Neuronal stem cell (in vitro differentiated cells): ENCODE measurements around the gene BMX.
A peak's percentile ranks its signal among the peaks of the same experiment; 100 is the strongest.

Experiments
- DNase-seq: peaks from one replicate; pipeline ENCODE4 v3.0.0-alpha.2; 2013; ENCODE audit warnings: low spot score
- H2AFZ ChIP-seq: one replicate; pipeline ENCODE4 v1.6.1; 2013; ENCODE audit warnings: mild to moderate bottlenecking, low read length, inconsistent platforms
- H2AK5ac ChIP-seq: 2 replicates; pipeline ENCODE4 v1.6.1; 2013; ENCODE audit warnings: low read depth, mild to moderate bottlenecking, inconsistent platforms, low read length, moderate library complexity, mixed read lengths
- H2BK120ac ChIP-seq: 2 replicates; pipeline ENCODE4 v1.6.1; 2013; ENCODE audit warnings: low read depth, mild to moderate bottlenecking, inconsistent platforms, low read length, moderate library complexity, mixed read lengths
- H2BK12ac ChIP-seq: one replicate; pipeline ENCODE4 v1.6.1; 2013; ENCODE audit warnings: low read length, inconsistent platforms
- H2BK15ac ChIP-seq: 2 replicates; pipeline ENCODE4 v1.6.1; 2013; ENCODE audit warnings: mild to moderate bottlenecking, low read length, inconsistent platforms, mixed read lengths
- H2BK5ac ChIP-seq: one replicate; pipeline ENCODE4 v1.6.1; 2013; ENCODE audit warnings: inconsistent platforms, mild to moderate bottlenecking, low read length, moderate library complexity
- H3K14ac ChIP-seq: one replicate; pipeline ENCODE4 v1.6.1; 2013; ENCODE audit warnings: low read length, inconsistent platforms
- H3K18ac ChIP-seq: 2 replicates; pipeline ENCODE4 v1.6.1; 2013; ENCODE audit warnings: low read length, inconsistent platforms
- H3K23ac ChIP-seq: 2 replicates; pipeline ENCODE4 v1.6.1; 2013; ENCODE audit warnings: low read depth, mild to moderate bottlenecking, mixed read lengths, low read length, inconsistent platforms; ENCODE audit not compliant: poor library complexity
- H3K27ac ChIP-seq: replicated peaks from 3 replicates; pipeline ENCODE4 v1.5.1; 2013; ENCODE audit warnings: low read length, inconsistent platforms
- H3K27me3 ChIP-seq, 3 experiments: 2 replicates each; pipeline ENCODE4 v1.6.1; 2013; ENCODE audit warnings: low read length in 3 of 3, mild to moderate bottlenecking in 2 of 3, inconsistent platforms in 1 of 3, low read depth in 1 of 3, mixed read lengths in 1 of 3, moderate library complexity in 1 of 3; ENCODE audit not compliant: control insufficient read depth in 3 of 3, insufficient read depth in 3 of 3
- H3K36me3 ChIP-seq, 2 donors: replicated peaks in 1 of 2; 2 replicates each; pipeline ENCODE4 v1.6.1; 2013; ENCODE audit warnings: low read length in 2 of 2; ENCODE audit not compliant: control insufficient read depth in 2 of 2, insufficient read depth in 2 of 2
- H3K4ac ChIP-seq: 2 replicates; pipeline ENCODE4 v1.6.1; 2013; ENCODE audit warnings: inconsistent platforms, mild to moderate bottlenecking, low read length, moderate library complexity
- H3K4me1 ChIP-seq, 2 donors: 1 replicate in 1 of 2; 2 replicates in 1 of 2; pipeline ENCODE4 v1.6.1; 2013; ENCODE audit warnings: low read length in 2 of 2, low read depth in 1 of 2; ENCODE audit not compliant: control insufficient read depth in 2 of 2, insufficient read depth in 1 of 2
- H3K4me2 ChIP-seq: one replicate; pipeline ENCODE4 v1.6.1; 2013; ENCODE audit warnings: mild to moderate bottlenecking, low read length, inconsistent platforms; ENCODE audit not compliant: insufficient read depth, poor library complexity, severe bottlenecking
- H3K4me3 ChIP-seq, 2 donors: 2 replicates each; pipeline ENCODE4 v1.5.1; 2013; ENCODE audit warnings: low read length in 2 of 2, mild to moderate bottlenecking in 2 of 2, inconsistent platforms in 1 of 2, moderate library complexity in 1 of 2
- H3K79me1 ChIP-seq: one replicate; pipeline ENCODE4 v1.6.1; 2013; ENCODE audit warnings: low read depth, mild to moderate bottlenecking, inconsistent platforms, low read length, moderate library complexity
- H3K9ac ChIP-seq: one replicate; pipeline ENCODE4 v1.6.1; 2013; ENCODE audit warnings: mild to moderate bottlenecking, low read depth, low read length, inconsistent platforms; ENCODE audit not compliant: poor library complexity
- H3K9me3 ChIP-seq, 2 donors: replicated peaks in 1 of 2; 2 replicates each; pipeline versions ENCODE3 to v1.6.1; 2013; ENCODE audit warnings: low read length in 2 of 2, mild to moderate bottlenecking in 2 of 2, inconsistent platforms in 1 of 2, low read depth in 1 of 2, mixed read lengths in 1 of 2, moderate library complexity in 1 of 2; ENCODE audit not compliant: control insufficient read depth in 2 of 2, insufficient read depth in 1 of 2
- H4K8ac ChIP-seq: one replicate; pipeline ENCODE4 v1.6.1; 2013; ENCODE audit warnings: low read depth, mild to moderate bottlenecking, inconsistent platforms, low read length, moderate library complexity
- H4K91ac ChIP-seq: one replicate; pipeline ENCODE4 v1.6.1; 2013; ENCODE audit warnings: low read length, low read depth, mild to moderate bottlenecking, inconsistent platforms; ENCODE audit not compliant: poor library complexity
- WGBS, 2 donors: extraction: QIAGEN DNeasy Blood & Tissue Kit; methylation state at CpG; one replicate each; pipeline ENCODE4 v1.1.7; 2013; ENCODE audit warnings: missing lambda C conversion rate in 2 of 2, mixed read lengths in 1 of 2; ENCODE audit not compliant: insufficient read length in 2 of 2, insufficient replicate concordance in 1 of 2; ENCODE audit errors: extremely low coverage in 2 of 2; 5-methylcytosine and 5-hydroxymethylcytosine counted together

The BMX gene

GRCh38 chrX:15567886-15568616 lies 67.4 kb downstream of the BMX start:
- DNase-seq: no peak
- H3K14ac ChIP-seq: no peak overlapping the region
- H2AFZ ChIP-seq: peak overlapping the region; percentile 10
- no peak overlapping the region for H2BK5ac ChIP-seq
- no peak overlapping the region for H3K27ac ChIP-seq
- no peak overlapping the region for H3K23ac ChIP-seq
- H4K91ac ChIP-seq: no peak overlapping the region
- no peak overlapping the region for H3K4me3 ChIP-seq
- H3K36me3 ChIP-seq: no peaks in the 10 kb centered on the region
- no peaks in the 10 kb centered on the region for H3K79me1 ChIP-seq
- no peak overlapping the region for H2AK5ac ChIP-seq
- no peaks in the 10 kb centered on the region for H3K9me3 ChIP-seq
- no peak overlapping the region for H4K8ac ChIP-seq
- H3K4me1 ChIP-seq: peaks cover 5 to 24% of the 10 kb centered on the region in 2 donors
- no peak overlapping the region for H3K18ac ChIP-seq
- no peak overlapping the region for H3K4ac ChIP-seq
- peaks cover 0 to 5% (median 0%) of the 10 kb centered on the region in 3 experiments for H3K27me3 ChIP-seq
- no peak overlapping the region for H3K4me2 ChIP-seq
- no peak overlapping the region for H2BK12ac ChIP-seq
- H3K9ac ChIP-seq: no peak overlapping the region
- no CpG with 5 or more reads among the region's 7 CpGs for WGBS, 2 donors
- no peak overlapping the region for H2BK120ac ChIP-seq
- H2BK15ac ChIP-seq: no peak overlapping the region

- WGBS, 2 donors: no CpG with 5 or more reads among the region's 1 CpG
- Histone ChIP-seq H3K27me3 (peaks cover 0 to 6% (median 0%) of the 10 kb centered on the region in 3 experiments), H3K36me3 (no peaks in the 10 kb centered on the region), H2AK5ac (no peak overlapping the region), H4K91ac (no peak overlapping the region), H3K18ac (no peak overlapping the region), H3K4me3 (no peak overlapping the region), H3K14ac (no peak overlapping the region), H3K4me2 (no peak overlapping the region), H2BK120ac (no peak overlapping the region), H2BK12ac (no peak overlapping the region), H3K9me3 (no peaks in the 10 kb centered on the region), H2BK15ac (no peak overlapping the region), H3K4me1 (peaks cover 5 to 22% of the 10 kb centered on the region in 2 donors), H3K27ac (no peak overlapping the region), H3K79me1 (no peaks in the 10 kb centered on the region), H3K4ac (no peak overlapping the region), H2BK5ac (no peak overlapping the region), H2AFZ (no peak overlapping the region), H3K9ac (no peak overlapping the region), H4K8ac (no peak overlapping the region), H3K23ac (no peak overlapping the region)
- no peak for DNase-seq
These were observed 69.5 kb downstream of the BMX start for GRCh38 chrX:15570145-15570544.

GRCh38 chrX:15574017-15574416 lies 73.4 kb downstream of the BMX start:
- no peak overlapping the region for H3K27ac ChIP-seq
- H3K9me3 ChIP-seq: no peaks in the 10 kb centered on the region
- H3K4me1 ChIP-seq: no peaks in the 10 kb centered on the region
- no peak overlapping the region for H4K8ac ChIP-seq
- no peak overlapping the region for H3K4me3 ChIP-seq
- H3K4ac ChIP-seq: no peak overlapping the region
- H3K18ac ChIP-seq: no peak overlapping the region
- no peak overlapping the region for H4K91ac ChIP-seq
- no peak overlapping the region for H2BK120ac ChIP-seq
- WGBS, 2 donors: no CpG with 5 or more reads among the region's 2 CpGs
- no peaks in the 10 kb centered on the region for H3K36me3 ChIP-seq
- H3K27me3 ChIP-seq: peaks cover 0 to 18% (median 0%) of the 10 kb centered on the region in 3 experiments
- H3K4me2 ChIP-seq: no peak overlapping the region
- H2BK15ac ChIP-seq: no peak overlapping the region
- no peak overlapping the region for H2AK5ac ChIP-seq
- no peaks in the 10 kb centered on the region for H3K79me1 ChIP-seq
- no peak overlapping the region for H2AFZ ChIP-seq
- H3K14ac ChIP-seq: no peak overlapping the region
- DNase-seq: no peak
- no peak overlapping the region for H2BK12ac ChIP-seq
- H2BK5ac ChIP-seq: no peak overlapping the region
- H3K23ac ChIP-seq: no peak overlapping the region
- no peak overlapping the region for H3K9ac ChIP-seq

GRCh38 chrX:15576019-15576418 lies 75.4 kb downstream of the BMX start:
- no peak overlapping the region for H3K23ac ChIP-seq
- peak overlapping the region; percentile 18 for H3K4me2 ChIP-seq
- no peak for DNase-seq
- H3K79me1 ChIP-seq: no peaks in the 10 kb centered on the region
- H3K27me3 ChIP-seq: peaks cover 0 to 27% (median 0%) of the 10 kb centered on the region in 3 experiments
- no peak overlapping the region for H3K18ac ChIP-seq
- no peaks in the 10 kb centered on the region for H3K36me3 ChIP-seq
- no peaks in the 10 kb centered on the region for H3K9me3 ChIP-seq
- H2BK15ac ChIP-seq: no peak overlapping the region
- H2AK5ac ChIP-seq: no peak overlapping the region
- no peak overlapping the region for H2BK12ac ChIP-seq
- H3K9ac ChIP-seq: no peak overlapping the region
- no peak overlapping the region for H2BK120ac ChIP-seq
- no peak overlapping the region for H3K14ac ChIP-seq
- H2AFZ ChIP-seq: no peak overlapping the region
- peaks cover 0 to 3% of the 10 kb centered on the region in 2 donors for H3K4me1 ChIP-seq
- no peak overlapping the region for H3K27ac ChIP-seq
- H3K4ac ChIP-seq: no peak overlapping the region
- no peak overlapping the region for H4K91ac ChIP-seq
- no CpG with 5 or more reads among the region's 1 CpG for WGBS, 2 donors
- H3K4me3 ChIP-seq: no peak overlapping the region
- H4K8ac ChIP-seq: no peak overlapping the region
- no peak overlapping the region for H2BK5ac ChIP-seq
